Measurements from ENCODE around the gene THOC6.

The THOC6 gene

GRCh38 chr16:3028716-3029319 lies 5.0 kb downstream of the THOC6 start:
- Mint-ChIP-seq H3K4me1 (ENCODE audit: low read depth) (peaks cover 22% of the 10 kb centered on the region), H3K4me3 (peak overlapping the region; percentile 59), H3K9me3 (no peaks in the 10 kb centered on the region), H3K36me3 (ENCODE audit: low read depth) (peaks cover 19% of the 10 kb centered on the region), H3K27me3 (peaks cover 44% of the 10 kb centered on the region), H3K27ac (no peak overlapping the region)

- Mint-ChIP-seq H3K36me3 (ENCODE audit: low read depth) (peaks cover 15% of the 10 kb centered on the region), H3K27me3 (peaks cover 50% of the 10 kb centered on the region), H3K4me1 (ENCODE audit: low read depth) (peaks cover 18% of the 10 kb centered on the region), H3K27ac (no peak overlapping the region), H3K9me3 (no peaks in the 10 kb centered on the region), H3K4me3 (peak overlapping the region; percentile 59)
Observed at GRCh38 chr16:3029491-3030221, 5.8 kb downstream of the THOC6 start.

GRCh38 chr16:3030222-3031212 lies 6.7 kb downstream of the THOC6 start:
- no peaks in the 10 kb centered on the region for H3K9me3 Mint-ChIP-seq
- peaks cover 55% of the 10 kb centered on the region for H3K27me3 Mint-ChIP-seq
- H3K4me1 Mint-ChIP-seq (ENCODE audit: low read depth) = peaks cover 18% of the 10 kb centered on the region
- no peak overlapping the region for H3K27ac Mint-ChIP-seq
- H3K36me3 Mint-ChIP-seq (ENCODE audit: low read depth) = peaks cover 15% of the 10 kb centered on the region
- H3K4me3 Mint-ChIP-seq = peak overlapping the region; percentile 45

- H3K27ac Mint-ChIP-seq = no peak overlapping the region
- no peaks in the 10 kb centered on the region for H3K36me3 Mint-ChIP-seq (ENCODE audit: low read depth)
- H3K4me3 Mint-ChIP-seq = no peak overlapping the region
- peaks cover 22% of the 10 kb centered on the region for H3K4me1 Mint-ChIP-seq (ENCODE audit: low read depth)
- H3K27me3 Mint-ChIP-seq = peaks cover 68% of the 10 kb centered on the region
- H3K9me3 Mint-ChIP-seq = no peaks in the 10 kb centered on the region
Observed at GRCh38 chr16:3032624-3033023, 8.8 kb downstream of the THOC6 start.

- Mint-ChIP-seq H3K36me3 (ENCODE audit: low read depth) (no peaks in the 10 kb centered on the region), H3K27me3 (peaks cover 74% of the 10 kb centered on the region), H3K9me3 (no peaks in the 10 kb centered on the region), H3K4me3 (no peak overlapping the region), H3K4me1 (ENCODE audit: low read depth) (peaks cover 8% of the 10 kb centered on the region), H3K27ac (no peak overlapping the region)
Observed at GRCh38 chr16:3035289-3035971, 11.6 kb downstream of the THOC6 start.

- no peaks in the 10 kb centered on the region for H3K9me3 Mint-ChIP-seq
- peaks cover 69% of the 10 kb centered on the region for H3K27me3 Mint-ChIP-seq
- H3K36me3 Mint-ChIP-seq (ENCODE audit: low read depth) = no peaks in the 10 kb centered on the region
- H3K4me1 Mint-ChIP-seq (ENCODE audit: low read depth) = peaks cover 8% of the 10 kb centered on the region
- H3K27ac Mint-ChIP-seq = no peak overlapping the region
- H3K4me3 Mint-ChIP-seq = no peak overlapping the region
Observed at GRCh38 chr16:3035972-3036725, 12.3 kb downstream of the THOC6 start.

GRCh38 chr16:3036726-3037315 lies 13.0 kb downstream of the THOC6 start, which contains the start of gene BICDL2:
BICDL2 (minus strand) TSS chr16:3036944; CDS start chr16:3035496, 1,448 bp downstream.
- peak within 1 kb of the TSS; percentile 20 for H3K4me3 Mint-ChIP-seq
- peaks cover 8% of the 10 kb centered on the region for H3K4me1 Mint-ChIP-seq (ENCODE audit: low read depth)
- no peaks in the 10 kb centered on the region for H3K36me3 Mint-ChIP-seq (ENCODE audit: low read depth)
- H3K9me3 Mint-ChIP-seq = no peaks in the 10 kb centered on the region
- no peak within 1 kb of the TSS for H3K27ac Mint-ChIP-seq
- peaks cover 65% of the 10 kb centered on the region for H3K27me3 Mint-ChIP-seq

GRCh38 chr16:3038256-3038655 lies 14.4 kb downstream of the THOC6 start:
- no peaks in the 10 kb centered on the region for H3K9me3 Mint-ChIP-seq
- H3K27me3 Mint-ChIP-seq = peaks cover 55% of the 10 kb centered on the region
- H3K4me1 Mint-ChIP-seq (ENCODE audit: low read depth) = peaks cover 8% of the 10 kb centered on the region
- H3K27ac Mint-ChIP-seq = no peak overlapping the region
- H3K4me3 Mint-ChIP-seq = no peak overlapping the region
- no peaks in the 10 kb centered on the region for H3K36me3 Mint-ChIP-seq (ENCODE audit: low read depth)

GRCh38 chr16:3038896-3039295 lies 15.1 kb downstream of the THOC6 start:
- Mint-ChIP-seq H3K27ac (no peak overlapping the region), H3K27me3 (peaks cover 55% of the 10 kb centered on the region), H3K4me3 (no peak overlapping the region), H3K9me3 (no peaks in the 10 kb centered on the region), H3K36me3 (ENCODE audit: low read depth) (no peaks in the 10 kb centered on the region), H3K4me1 (ENCODE audit: low read depth) (peaks cover 8% of the 10 kb centered on the region)

- Mint-ChIP-seq H3K27ac (no peak overlapping the region), H3K27me3 (peaks cover 56% of the 10 kb centered on the region), H3K4me3 (no peak overlapping the region), H3K4me1 (ENCODE audit: low read depth) (peaks cover 16% of the 10 kb centered on the region), H3K9me3 (no peaks in the 10 kb centered on the region), H3K36me3 (ENCODE audit: low read depth) (no peaks in the 10 kb centered on the region)
Observed at GRCh38 chr16:3042376-3042775, 18.5 kb downstream of the THOC6 start.

- peaks cover 18% of the 10 kb centered on the region for H3K4me1 Mint-ChIP-seq (ENCODE audit: low read depth)
- peaks cover 45% of the 10 kb centered on the region for H3K27me3 Mint-ChIP-seq
- H3K4me3 Mint-ChIP-seq = peak overlapping the region; percentile 65
- no peak overlapping the region for H3K27ac Mint-ChIP-seq
- H3K9me3 Mint-ChIP-seq = no peaks in the 10 kb centered on the region
- no peaks in the 10 kb centered on the region for H3K36me3 Mint-ChIP-seq (ENCODE audit: low read depth)
Observed at GRCh38 chr16:3044708-3045107, 20.9 kb downstream of the THOC6 start.

GRCh38 chr16:3045758-3046640 lies 22.2 kb downstream of the THOC6 start, which contains the start of gene MMP25:
MMP25 (plus strand) TSS chr16:3046561; CDS start chr16:3046918, 357 bp downstream.
- Mint-ChIP-seq H3K27ac (no peak within 1 kb of the TSS), H3K9me3 (no peaks in the 10 kb centered on the region), H3K36me3 (ENCODE audit: low read depth) (no peaks in the 10 kb centered on the region), H3K4me3 (peak within 1 kb of the TSS; percentile 65), H3K4me1 (ENCODE audit: low read depth) (peaks cover 17% of the 10 kb centered on the region), H3K27me3 (peaks cover 39% of the 10 kb centered on the region)

Data from stimulated activated naive CD8-positive, alpha-beta T cell treated with anti-CD3 and anti-CD28 coated beads, Interleukin-15, Interleukin-2, amounts not matched to agents 100 ng/mL and 50 ng/mL, for 24 hours (primary cell).